Activated T-cell treated with anti-CD3 and anti-CD28 coated beads, Interleukin-2, amount 50 U/mL, for 4 hours (primary cell): ENCODE results near the gene FANK1. TPM values are rescaled to one million over a fixed set of nuclear protein-coding genes. Genes with fewer than 3 reads are reported as not detected.

Source experiments
- ATAC-seq, 2 donors: fragments of 200-7000 bp; cut with Tn5 transposase; one replicate each; pipeline ENCODE4 v1.10.0; 2021
- DNase-seq: peaks from one replicate; pipeline ENCODE4 v3.0.0-alpha.2; 2020
- H3K27me3 Mint-ChIP-seq: one replicate; pipeline ENCODE4 v1.8.0; 2021; ENCODE audit warnings: low read depth, mixed read lengths
- H3K36me3 Mint-ChIP-seq: one replicate; pipeline ENCODE4 v1.8.0; 2022; ENCODE audit warnings: mixed read lengths; ENCODE audit not compliant: insufficient read depth
- H3K4me1 Mint-ChIP-seq: one replicate; pipeline ENCODE4 v1.8.0; 2021; ENCODE audit warnings: low read depth, mixed read lengths
- H3K4me3 Mint-ChIP-seq: one replicate; pipeline ENCODE4 v1.8.0; 2021; ENCODE audit warnings: mild to moderate bottlenecking, moderate library complexity, mixed read lengths
- H3K9me3 Mint-ChIP-seq: one replicate; pipeline ENCODE4 v1.8.0; 2021; ENCODE audit warnings: mixed read lengths
- total RNA-seq, 3 donors: library from RNA; stranded (reverse); gene quantifications; one replicate each; pipeline ENCODE4 v1.2.1, GENCODE V29; 2021

Gene FANK1
- total RNA-seq, 3 donors from 2014 or later = 0.37 to 0.71 (median 0.66) TPM

- DNase-seq (no peak), ATAC-seq (no peak)
- no peaks in the 10 kb centered on the region for H3K36me3 Mint-ChIP-seq
- H3K4me3 Mint-ChIP-seq = no peak overlapping the region
- no peaks in the 10 kb centered on the region for H3K27me3 Mint-ChIP-seq
- no peaks in the 10 kb centered on the region for H3K4me1 Mint-ChIP-seq
- H3K9me3 Mint-ChIP-seq = no peaks in the 10 kb centered on the region
These were observed 86.0 kb downstream of the FANK1 start for GRCh38 chr10:125982260-125982948.

GRCh38 chr10:125983161-125983560, 86.8 kb downstream of the FANK1 start:
- Mint-ChIP-seq H3K4me1 (no peaks in the 10 kb centered on the region), H3K4me3 (no peak overlapping the region), H3K36me3 (no peaks in the 10 kb centered on the region), H3K9me3 (no peaks in the 10 kb centered on the region), H3K27me3 (no peaks in the 10 kb centered on the region)
- DNase-seq = no peak
- ATAC-seq = no peak

- H3K36me3 Mint-ChIP-seq = no peaks in the 10 kb centered on the region
- no peaks in the 10 kb centered on the region for H3K4me1 Mint-ChIP-seq
- no peaks in the 10 kb centered on the region for H3K27me3 Mint-ChIP-seq
- H3K4me3 Mint-ChIP-seq = no peak overlapping the region
- DNase-seq = no peak
- H3K9me3 Mint-ChIP-seq = no peaks in the 10 kb centered on the region
- no peak for ATAC-seq
These were observed 87.3 kb downstream of the FANK1 start for GRCh38 chr10:125983656-125984055.

- H3K4me1 Mint-ChIP-seq = no peaks in the 10 kb centered on the region
- DNase-seq (no peak), ATAC-seq (no peak)
- H3K27me3 Mint-ChIP-seq = no peaks in the 10 kb centered on the region
- no peaks in the 10 kb centered on the region for H3K9me3 Mint-ChIP-seq
- no peaks in the 10 kb centered on the region for H3K36me3 Mint-ChIP-seq
- no peak overlapping the region for H3K4me3 Mint-ChIP-seq
These were observed 88.0 kb downstream of the FANK1 start for GRCh38 chr10:125984346-125984745.

GRCh38 chr10:125984865-125985495, 88.6 kb downstream of the FANK1 start:
- no peak overlapping the region for H3K4me3 Mint-ChIP-seq
- H3K4me1 Mint-ChIP-seq = no peaks in the 10 kb centered on the region
- no peaks in the 10 kb centered on the region for H3K27me3 Mint-ChIP-seq
- no peaks in the 10 kb centered on the region for H3K9me3 Mint-ChIP-seq
- H3K36me3 Mint-ChIP-seq = no peaks in the 10 kb centered on the region
- DNase-seq (no peak), ATAC-seq (no peak)

GRCh38 chr10:125985557-125986240, 89.3 kb downstream of the FANK1 start:
- Mint-ChIP-seq H3K36me3 (no peaks in the 10 kb centered on the region), H3K27me3 (no peaks in the 10 kb centered on the region), H3K4me3 (no peak overlapping the region), H3K4me1 (no peaks in the 10 kb centered on the region), H3K9me3 (peaks cover 7% of the 10 kb centered on the region)
- ATAC-seq = no peak
- DNase-seq = no peak

- Mint-ChIP-seq H3K27me3 (no peaks in the 10 kb centered on the region), H3K9me3 (peaks cover 8% of the 10 kb centered on the region), H3K36me3 (no peaks in the 10 kb centered on the region), H3K4me1 (no peaks in the 10 kb centered on the region), H3K4me3 (no peak overlapping the region)
- DNase-seq (no peak), ATAC-seq (no peak)
These were observed 93.4 kb downstream of the FANK1 start for GRCh38 chr10:125989791-125990190.

GRCh38 chr10:125990974-125991373, 94.6 kb downstream of the FANK1 start:
- DNase-seq (no peak), ATAC-seq (no peak)
- Mint-ChIP-seq H3K4me3 (no peak overlapping the region), H3K36me3 (no peaks in the 10 kb centered on the region), H3K27me3 (no peaks in the 10 kb centered on the region), H3K4me1 (no peaks in the 10 kb centered on the region), H3K9me3 (peaks cover 8% of the 10 kb centered on the region)

- Mint-ChIP-seq H3K9me3 (peaks cover 8% of the 10 kb centered on the region), H3K4me1 (no peaks in the 10 kb centered on the region), H3K36me3 (no peaks in the 10 kb centered on the region), H3K4me3 (no peak overlapping the region), H3K27me3 (no peaks in the 10 kb centered on the region)
- DNase-seq (no peak), ATAC-seq (no peak)
These were observed 95.0 kb downstream of the FANK1 start for GRCh38 chr10:125991392-125991791.

GRCh38 chr10:125992254-125992653, 95.9 kb downstream of the FANK1 start:
- DNase-seq (no peak), ATAC-seq (no peak)
- H3K9me3 Mint-ChIP-seq = peaks cover 8% of the 10 kb centered on the region
- no peaks in the 10 kb centered on the region for H3K4me1 Mint-ChIP-seq
- H3K4me3 Mint-ChIP-seq = no peak overlapping the region
- H3K36me3 Mint-ChIP-seq = no peaks in the 10 kb centered on the region
- peaks cover under 1% of the 10 kb centered on the region for H3K27me3 Mint-ChIP-seq

- Mint-ChIP-seq H3K4me3 (no peak overlapping the region), H3K9me3 (peaks cover 8% of the 10 kb centered on the region), H3K27me3 (peaks cover 2% of the 10 kb centered on the region), H3K4me1 (peaks cover under 1% of the 10 kb centered on the region), H3K36me3 (no peaks in the 10 kb centered on the region)
- no peak for DNase-seq
- no peak for ATAC-seq
These were observed 98.2 kb downstream of the FANK1 start for GRCh38 chr10:125994601-125995000.

- H3K36me3 Mint-ChIP-seq = no peaks in the 10 kb centered on the region
These were observed 99.5 kb downstream of the FANK1 start for GRCh38 chr10:125995726-125996304.

GRCh38 chr10:125997586-125997985, 101.2 kb downstream of the FANK1 start:
- H3K27me3 Mint-ChIP-seq = peaks cover 2% of the 10 kb centered on the region
- H3K4me1 Mint-ChIP-seq = peaks cover 3% of the 10 kb centered on the region
- ATAC-seq = no peak
- no peaks in the 10 kb centered on the region for H3K36me3 Mint-ChIP-seq
- no peaks in the 10 kb centered on the region for H3K9me3 Mint-ChIP-seq
- DNase-seq = no peak
- H3K4me3 Mint-ChIP-seq = peak overlapping the region; percentile 45

More at GRCh38 chr10:125995726-125996304, 99.5 kb downstream of the FANK1 start:
- peak overlapping the region; percentile 55 for H3K4me3 Mint-ChIP-seq
- peaks cover 3% of the 10 kb centered on the region for H3K4me1 Mint-ChIP-seq
- peaks cover 2% of the 10 kb centered on the region for H3K27me3 Mint-ChIP-seq
- peak in 1 of 2 donors; percentile 64 for ATAC-seq
- H3K9me3 Mint-ChIP-seq = no peaks in the 10 kb centered on the region
- DNase-seq = no peak

GRCh38 chr10:125999694-126000093, 103.3 kb downstream of the FANK1 start:
- H3K9me3 Mint-ChIP-seq = no peaks in the 10 kb centered on the region
- peaks cover 4% of the 10 kb centered on the region for H3K27me3 Mint-ChIP-seq
- H3K4me3 Mint-ChIP-seq = no peak overlapping the region
- DNase-seq = no peak
- no peaks in the 10 kb centered on the region for H3K36me3 Mint-ChIP-seq
- peaks cover 3% of the 10 kb centered on the region for H3K4me1 Mint-ChIP-seq
- ATAC-seq = no peak
